ENCODE data around the gene SYPL1. TPM values are rescaled to one million over a fixed set of nuclear protein-coding genes. Genes with fewer than 3 reads are reported as not detected.

The SYPL1 gene
- total RNA-seq, 1 experiment from 2014 or later: 98.3 TPM

DNA sequence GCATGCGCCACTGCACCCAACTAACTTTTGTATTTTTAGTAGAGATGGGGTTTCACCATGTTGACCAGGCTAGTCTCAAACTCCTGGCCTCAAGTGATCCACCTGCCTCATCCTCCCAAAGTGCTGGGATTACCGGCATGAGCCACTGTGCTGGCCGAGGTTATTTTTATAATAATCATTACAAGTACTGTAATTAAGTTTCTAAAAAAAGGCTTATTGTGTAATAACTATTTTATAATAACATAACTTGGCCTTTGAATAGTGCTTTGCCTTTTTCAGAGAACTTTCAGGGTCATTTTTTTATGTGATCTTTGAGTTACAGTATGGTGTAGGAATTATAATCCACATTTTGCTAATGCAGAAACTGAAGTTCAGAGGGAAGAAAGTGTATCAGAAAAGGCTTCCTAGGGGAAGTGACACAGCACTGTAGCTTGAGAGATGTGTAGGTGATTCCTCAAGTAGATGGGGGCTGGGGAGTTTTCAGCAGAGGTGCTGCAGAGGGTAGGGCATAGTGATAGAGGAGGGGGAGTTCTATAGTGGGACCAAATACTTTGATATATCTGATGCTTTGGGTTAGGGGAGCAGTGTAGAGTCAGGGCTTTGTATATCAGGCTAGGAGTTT is 9.2 kb upstream of the SYPL1 start:
- DNase-seq (ENCODE audit: low read depth, low spot score) (no peak), ATAC-seq (no peak)
- Histone ChIP-seq H3K4me3 (ENCODE audit: low read depth in 2 of 2, low read length in 2 of 2) (no peak overlapping the region), H3K27me3 (ENCODE audit: control insufficient read depth, insufficient read depth, low read length) (no peaks in the 10 kb centered on the region), H3K27ac (ENCODE audit: low read length) (no peak overlapping the region), H3K4me1 (ENCODE audit: control insufficient read depth, insufficient read depth, low read length) (no peaks in the 10 kb centered on the region), H3K9me3 (ENCODE audit: control insufficient read depth, insufficient read depth, low read depth, low read length) (no peaks in the 10 kb centered on the region), H3K36me3 (ENCODE audit: control insufficient read depth, insufficient read depth, low read length) (no peaks in the 10 kb centered on the region)
- POLR2A ChIA-PET: no interaction called here
- CTCF ChIA-PET: no interaction called here
- TF ChIP-seq TCF7L2 (IDR thresholded peaks at IDR 0.05; ENCODE audit: low read depth, low read length) (no peak), POLR2AphosphoS5 (IDR thresholded peaks at IDR 0.05; ENCODE audit: low read depth, low read length) (no peak), SIN3A (IDR thresholded peaks at IDR 0.05; ENCODE audit: borderline replicate concordance, insufficient read depth, low read depth, low read length) (no peak)
- TF ChIP-seq, protein P1, sequence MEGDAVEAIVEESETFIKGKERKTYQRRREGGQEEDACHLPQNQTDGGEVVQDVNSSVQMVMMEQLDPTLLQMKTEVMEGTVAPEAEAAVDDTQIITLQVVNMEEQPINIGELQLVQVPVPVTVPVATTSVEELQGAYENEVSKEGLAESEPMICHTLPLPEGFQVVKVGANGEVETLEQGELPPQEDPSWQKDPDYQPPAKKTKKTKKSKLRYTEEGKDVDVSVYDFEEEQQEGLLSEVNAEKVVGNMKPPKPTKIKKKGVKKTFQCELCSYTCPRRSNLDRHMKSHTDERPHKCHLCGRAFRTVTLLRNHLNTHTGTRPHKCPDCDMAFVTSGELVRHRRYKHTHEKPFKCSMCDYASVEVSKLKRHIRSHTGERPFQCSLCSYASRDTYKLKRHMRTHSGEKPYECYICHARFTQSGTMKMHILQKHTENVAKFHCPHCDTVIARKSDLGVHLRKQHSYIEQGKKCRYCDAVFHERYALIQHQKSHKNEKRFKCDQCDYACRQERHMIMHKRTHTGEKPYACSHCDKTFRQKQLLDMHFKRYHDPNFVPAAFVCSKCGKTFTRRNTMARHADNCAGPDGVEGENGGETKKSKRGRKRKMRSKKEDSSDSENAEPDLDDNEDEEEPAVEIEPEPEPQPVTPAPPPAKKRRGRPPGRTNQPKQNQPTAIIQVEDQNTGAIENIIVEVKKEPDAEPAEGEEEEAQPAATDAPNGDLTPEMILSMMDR (IDR thresholded peaks at IDR 0.05): no peak
- TF ChIP-seq, protein P2, sequence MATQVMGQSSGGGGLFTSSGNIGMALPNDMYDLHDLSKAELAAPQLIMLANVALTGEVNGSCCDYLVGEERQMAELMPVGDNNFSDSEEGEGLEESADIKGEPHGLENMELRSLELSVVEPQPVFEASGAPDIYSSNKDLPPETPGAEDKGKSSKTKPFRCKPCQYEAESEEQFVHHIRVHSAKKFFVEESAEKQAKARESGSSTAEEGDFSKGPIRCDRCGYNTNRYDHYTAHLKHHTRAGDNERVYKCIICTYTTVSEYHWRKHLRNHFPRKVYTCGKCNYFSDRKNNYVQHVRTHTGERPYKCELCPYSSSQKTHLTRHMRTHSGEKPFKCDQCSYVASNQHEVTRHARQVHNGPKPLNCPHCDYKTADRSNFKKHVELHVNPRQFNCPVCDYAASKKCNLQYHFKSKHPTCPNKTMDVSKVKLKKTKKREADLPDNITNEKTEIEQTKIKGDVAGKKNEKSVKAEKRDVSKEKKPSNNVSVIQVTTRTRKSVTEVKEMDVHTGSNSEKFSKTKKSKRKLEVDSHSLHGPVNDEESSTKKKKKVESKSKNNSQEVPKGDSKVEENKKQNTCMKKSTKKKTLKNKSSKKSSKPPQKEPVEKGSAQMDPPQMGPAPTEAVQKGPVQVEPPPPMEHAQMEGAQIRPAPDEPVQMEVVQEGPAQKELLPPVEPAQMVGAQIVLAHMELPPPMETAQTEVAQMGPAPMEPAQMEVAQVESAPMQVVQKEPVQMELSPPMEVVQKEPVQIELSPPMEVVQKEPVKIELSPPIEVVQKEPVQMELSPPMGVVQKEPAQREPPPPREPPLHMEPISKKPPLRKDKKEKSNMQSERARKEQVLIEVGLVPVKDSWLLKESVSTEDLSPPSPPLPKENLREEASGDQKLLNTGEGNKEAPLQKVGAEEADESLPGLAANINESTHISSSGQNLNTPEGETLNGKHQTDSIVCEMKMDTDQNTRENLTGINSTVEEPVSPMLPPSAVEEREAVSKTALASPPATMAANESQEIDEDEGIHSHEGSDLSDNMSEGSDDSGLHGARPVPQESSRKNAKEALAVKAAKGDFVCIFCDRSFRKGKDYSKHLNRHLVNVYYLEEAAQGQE (IDR thresholded peaks at IDR 0.05; ENCODE audit: insufficient read depth in 1 of 2, low read depth in 2 of 2, low read length in 1 of 2): no peak
- intact Hi-C loops (cut with micrococcal nuclease; ENCODE audit: unreplicated experiment) (no loop called here), in situ Hi-C loops (cut with HindIII; ENCODE audit: low pct_unique_long_range_greater_than_20kb, low sequenced_read_pairs) (no loop called here)
- BruUV-seq (replicated peaks): no TSS peak

DNA sequence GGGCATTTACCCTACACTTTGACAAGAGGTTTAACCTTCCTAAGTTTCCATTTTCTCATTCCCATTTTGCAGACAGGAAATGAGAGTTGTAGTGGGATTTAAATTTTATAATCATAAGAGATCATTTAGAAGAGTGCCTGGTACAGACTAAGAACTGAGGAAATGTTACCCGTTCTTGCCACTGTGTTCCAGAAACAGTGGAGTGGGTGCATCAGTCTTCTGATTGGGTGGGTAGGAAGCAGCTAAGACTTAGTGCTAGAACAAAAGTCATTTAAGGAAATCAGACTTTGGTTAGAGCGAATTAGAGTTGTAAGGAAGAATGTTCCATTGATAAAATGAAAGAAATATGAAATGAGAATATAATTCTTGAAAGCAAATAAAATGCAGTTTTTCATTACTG is 8.4 kb upstream of the SYPL1 start:
- ATAC-seq: no peak

More for the DNA sequence above, 8.4 kb upstream of the SYPL1 start:
- CTCF ChIA-PET: no interaction called here
- H3K36me3 ChIP-seq (ENCODE audit: control insufficient read depth, insufficient read depth, low read length): no peaks in the 10 kb centered on the region
- POLR2A ChIA-PET: no interaction called here
- H3K27me3 ChIP-seq (ENCODE audit: control insufficient read depth, insufficient read depth, low read length): no peaks in the 10 kb centered on the region
- H3K4me1 ChIP-seq (ENCODE audit: control insufficient read depth, insufficient read depth, low read length): no peaks in the 10 kb centered on the region
- intact Hi-C loops (cut with micrococcal nuclease; ENCODE audit: unreplicated experiment) (no loop called here), in situ Hi-C loops (cut with HindIII; ENCODE audit: low pct_unique_long_range_greater_than_20kb, low sequenced_read_pairs) (no loop called here)
- TF ChIP-seq POLR2AphosphoS5 (IDR thresholded peaks at IDR 0.05; ENCODE audit: low read depth, low read length): no peak
- no peak for TF ChIP-seq TCF7L2 (IDR thresholded peaks at IDR 0.05; ENCODE audit: low read depth, low read length)
- no peak for TF ChIP-seq SIN3A (IDR thresholded peaks at IDR 0.05; ENCODE audit: borderline replicate concordance, insufficient read depth, low read depth, low read length)
- TF ChIP-seq, protein P1 (IDR thresholded peaks at IDR 0.05): no peak
- TF ChIP-seq, protein P2 (IDR thresholded peaks at IDR 0.05; ENCODE audit: insufficient read depth in 1 of 2, low read depth in 2 of 2, low read length in 1 of 2): no peak
- H3K9me3 ChIP-seq (ENCODE audit: control insufficient read depth, insufficient read depth, low read depth, low read length): no peaks in the 10 kb centered on the region
- no peak for DNase-seq (ENCODE audit: low read depth, low spot score)
- no peak overlapping the region for H3K4me3 ChIP-seq (ENCODE audit: low read depth in 2 of 2, low read length in 2 of 2)
- no peak overlapping the region for H3K27ac ChIP-seq (ENCODE audit: low read length)
- BruUV-seq (replicated peaks): no TSS peak

Data from Panc1 (cell line).